GM23248 (cell line): ENCODE measurements around the gene FGA. TPM values are rescaled to one million over a fixed set of nuclear protein-coding genes. Genes with fewer than 3 reads are reported as not detected.

Experiments used
- DNase-seq: peaks from one replicate; pipeline ENCODE4 v3.0.0-alpha.2; 2015
- H2AFZ ChIP-seq: fragments of 200-600 bp; sonication (generic); 2 replicates; pipeline ENCODE4 v1.6.1; 2016; ENCODE audit warnings: antibody characterized with exemption
- H3F3A ChIP-seq: fragments of 200-600 bp; sonication (generic); 2 replicates; pipeline ENCODE4 v1.6.1; 2016; ENCODE audit warnings: mild to moderate bottlenecking, antibody characterized with exemption, mixed run types; ENCODE audit not compliant: insufficient read depth
- H3K27ac ChIP-seq: fragments of 200-600 bp; sonication (generic); 2 replicates; pipeline ENCODE4 v1.5.1; 2016; ENCODE audit warnings: mild to moderate bottlenecking
- H3K27me3 ChIP-seq: fragments of 200-600 bp; sonication (generic); replicated peaks from 2 replicates; pipeline ENCODE4 v1.6.1; 2016; ENCODE audit warnings: mild to moderate bottlenecking; ENCODE audit not compliant: insufficient read depth
- H3K36me3 ChIP-seq: fragments of 200-600 bp; sonication (generic); 2 replicates; pipeline ENCODE4 v1.6.1; 2016; ENCODE audit warnings: low read depth, mild to moderate bottlenecking
- H3K4me1 ChIP-seq: fragments of 200-600 bp; sonication (generic); 2 replicates; pipeline ENCODE4 v1.6.1; 2016; ENCODE audit warnings: mild to moderate bottlenecking; ENCODE audit not compliant: insufficient read depth
- H3K4me2 ChIP-seq: fragments of 200-600 bp; sonication (generic); one replicate; pipeline ENCODE4 v1.6.1; 2016; ENCODE audit warnings: mild to moderate bottlenecking; ENCODE audit not compliant: unreplicated experiment
- H3K4me3 ChIP-seq: fragments of 200-600 bp; sonication (generic); 2 replicates; pipeline ENCODE4 v1.5.1; 2016; ENCODE audit warnings: mild to moderate bottlenecking
- H3K79me2 ChIP-seq: fragments of 200-600 bp; sonication (generic); 2 replicates; pipeline ENCODE4 v1.6.1; 2016; ENCODE audit warnings: mild to moderate bottlenecking; ENCODE audit not compliant: insufficient read depth
- H3K9ac ChIP-seq: fragments of 200-600 bp; sonication (generic); 2 replicates; pipeline ENCODE4 v1.6.1; 2016; ENCODE audit warnings: mild to moderate bottlenecking
- H3K9me2 ChIP-seq: fragments of 200-600 bp; sonication (generic); 2 replicates; pipeline ENCODE4 v1.6.1; 2016; ENCODE audit warnings: mixed run types, mild to moderate bottlenecking, moderate library complexity; ENCODE audit not compliant: insufficient read depth
- H3K9me3 ChIP-seq: fragments of 200-600 bp; sonication (generic); one replicate; pipeline ENCODE4 v1.6.1; 2017; ENCODE audit warnings: low read depth
- H4K20me1 ChIP-seq: fragments of 200-600 bp; sonication (generic); 2 replicates; pipeline ENCODE4 v1.6.0; 2016; ENCODE audit not compliant: insufficient read depth
- EZH2 ChIP-seq: fragments of 200-600 bp; sonication (generic); IDR thresholded peaks from 2 replicates; pipeline ENCODE4 v1.6.1; 2018; ENCODE audit warnings: antibody characterized with exemption, mild to moderate bottlenecking; ENCODE audit not compliant: insufficient read depth, poor library complexity, severe bottlenecking
- EZH2phosphoT487 ChIP-seq: fragments of 200-600 bp; sonication (generic); IDR thresholded peaks from 2 replicates; pipeline ENCODE4 v1.6.1; 2018; ENCODE audit warnings: antibody characterized with exemption, moderate library complexity, mild to moderate bottlenecking, low read depth; ENCODE audit not compliant: insufficient read depth
- WGBS, 2 experiments: methylation state at CpG; one replicate each; pipeline ENCODE4 v1.1.6; 2015 to 2017; ENCODE audit warnings: low lambda C conversion rate in 2 of 2, low coverage in 1 of 2; ENCODE audit errors: missing lambda C conversion rate in 2 of 2; 5-methylcytosine and 5-hydroxymethylcytosine counted together
- in situ Hi-C: fragments of 300-500 bp; cut with MboI; formaldehyde crosslinking; loops from 2 replicates; pipeline ENCODE4 v1.15.0; 2020
- polyA plus RNA-seq: library from polyadenylated mRNA; unstranded; fragments of >200 nt; fragmentation: Nextera tagmentation; extraction: Ambion mirVana; gene quantifications from 2 replicates; pipeline ENCODE4 v1.2.1, GENCODE V29; 2016
- total RNA-seq: library from RNA; depleted of rRNA; stranded (reverse); fragments of >200 nt; shearing (Covaris generic); gene quantifications from 2 replicates; pipeline ENCODE4 v1.2.3, GENCODE V29; 2014

The FGA gene
- total and polyA plus RNA-seq, 2 experiments from 2014 or later, result not detected

GRCh38 chr4:154569584-154569983 lies 21.0 kb downstream of the FGA start:
- no peaks in the 10 kb centered on the region for H3K4me1 ChIP-seq
- 57 to 61% methylated on average over 5 of the region's 5 CpGs for WGBS, 2 experiments
- H4K20me1 ChIP-seq, result no peaks in the 10 kb centered on the region
- no peak for DNase-seq
- no peaks in the 10 kb centered on the region for H3K79me2 ChIP-seq
- in situ Hi-C loops, result loop anchor here (25.0 kb wide), 1 partner anchor 793 kb away; no protein-coding TSS in a partner anchor
- no peak overlapping the region for H3K4me3 ChIP-seq
- 0 out of 2 replicates have a peak, but pooled peaks cover 9% of the 10 kb centered on the region for H3K27me3 ChIP-seq
- no peak overlapping the region for H3K9ac ChIP-seq
- H3K27ac ChIP-seq, result no peak overlapping the region
- H3F3A ChIP-seq, result no peaks in the 10 kb centered on the region
- H3K9me3 ChIP-seq, result no peaks in the 10 kb centered on the region
- H3K4me2 ChIP-seq, result no peak overlapping the region
- H2AFZ ChIP-seq, result no peak overlapping the region
- TF ChIP-seq EZH2, result no peak
- TF ChIP-seq EZH2phosphoT487, result no peak
- H3K9me2 ChIP-seq, result no peaks in the 10 kb centered on the region
- H3K36me3 ChIP-seq, result no peaks in the 10 kb centered on the region

- no peaks in the 10 kb centered on the region for H3K4me1 ChIP-seq
- no peaks in the 10 kb centered on the region for H3K9me3 ChIP-seq
- WGBS, 2 experiments, result 25 to 37% methylated on average over 3 of the region's 3 CpGs
- H2AFZ ChIP-seq, result no peak overlapping the region
- H3F3A ChIP-seq, result no peaks in the 10 kb centered on the region
- TF ChIP-seq EZH2 (no peak), EZH2phosphoT487 (no peak)
- H3K9me2 ChIP-seq, result no peaks in the 10 kb centered on the region
- no peak overlapping the region for H3K9ac ChIP-seq
- no peak overlapping the region for H3K27ac ChIP-seq
- DNase-seq, result no peak
- H3K4me2 ChIP-seq, result no peak overlapping the region
- in situ Hi-C loops, result loop anchor here (25.0 kb wide), 1 partner anchor 793 kb away; no protein-coding TSS in a partner anchor
- no peaks in the 10 kb centered on the region for H3K79me2 ChIP-seq
- no peak overlapping the region for H3K4me3 ChIP-seq
- 0 out of 2 replicates have a peak, but pooled peaks cover 9% of the 10 kb centered on the region for H3K27me3 ChIP-seq
- H4K20me1 ChIP-seq, result no peaks in the 10 kb centered on the region
- no peaks in the 10 kb centered on the region for H3K36me3 ChIP-seq
Observed at GRCh38 chr4:154569028-154569427, 21.5 kb downstream of the FGA start.

- Histone ChIP-seq H3K36me3 (no peaks in the 10 kb centered on the region), H3K27me3 (0 out of 2 replicates have a peak, but pooled peaks cover 9% of the 10 kb centered on the region), H3K9ac (no peak overlapping the region), H3K4me1 (no peaks in the 10 kb centered on the region), H3K4me3 (no peak overlapping the region), H4K20me1 (no peaks in the 10 kb centered on the region), H3K9me2 (no peaks in the 10 kb centered on the region), H3K27ac (no peak overlapping the region), H3K4me2 (no peak overlapping the region), H2AFZ (no peak overlapping the region), H3K79me2 (no peaks in the 10 kb centered on the region), H3K9me3 (no peaks in the 10 kb centered on the region), H3F3A (no peaks in the 10 kb centered on the region)
- 45 to 47% methylated on average over 5 of the region's 5 CpGs for WGBS, 2 experiments
- in situ Hi-C loops, result loop anchor here (25.0 kb wide), 1 partner anchor 796 kb away; no protein-coding TSS in a partner anchor
- no peak for DNase-seq
- TF ChIP-seq EZH2phosphoT487 (no peak), EZH2 (no peak)
Observed at GRCh38 chr4:154566639-154567204, 23.8 kb downstream of the FGA start.

- Histone ChIP-seq H3K79me2 (no peaks in the 10 kb centered on the region), H3K4me3 (no peak overlapping the region), H4K20me1 (no peaks in the 10 kb centered on the region), H3K4me2 (no peak overlapping the region), H3K27me3 (0 out of 2 replicates have a peak, but pooled peaks cover 9% of the 10 kb centered on the region), H3K36me3 (no peaks in the 10 kb centered on the region), H3F3A (no peaks in the 10 kb centered on the region), H3K9ac (no peak overlapping the region), H3K9me2 (no peaks in the 10 kb centered on the region), H2AFZ (no peak overlapping the region), H3K27ac (no peak overlapping the region), H3K4me1 (0 out of 2 replicates have a peak, but pooled peaks cover 7% of the 10 kb centered on the region), H3K9me3 (no peaks in the 10 kb centered on the region)
- DNase-seq, result no peak
- in situ Hi-C loops, result loop anchor here (25.0 kb wide), 1 partner anchor 797 kb away; no protein-coding TSS in a partner anchor
- 65 to 66% methylated on average over 6 of the region's 6 CpGs for WGBS, 2 experiments
- TF ChIP-seq EZH2phosphoT487 (no peak), EZH2 (no peak)
Observed at GRCh38 chr4:154565704-154566103, 24.8 kb downstream of the FGA start.
